ENCODE measurements around the gene FMNL2.

FMNL2 gene

DNA sequence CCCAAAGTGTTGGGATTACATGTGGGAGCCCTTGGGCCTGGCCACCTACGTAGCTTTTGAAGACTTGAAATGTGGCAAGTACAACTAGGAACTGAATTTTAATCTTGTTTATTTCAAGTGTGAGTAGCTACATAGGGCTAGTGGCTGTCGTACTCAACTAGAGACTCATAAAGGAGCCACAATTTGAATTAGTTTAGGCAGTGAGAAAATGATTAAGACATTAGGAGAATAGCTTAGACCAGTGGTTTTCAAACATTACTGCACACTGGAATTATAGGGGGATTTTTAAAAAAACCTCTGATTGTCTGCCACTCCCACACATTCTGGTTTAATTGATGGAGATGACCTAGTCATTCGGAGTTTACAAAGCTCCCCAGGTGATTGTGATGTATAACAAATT, 127.1 kb downstream of the FMNL2 start:
- Histone ChIP-seq H3K27ac (ENCODE audit: low read length) (no peak overlapping the region), H3K9me2 (replicated peaks; ENCODE audit: insufficient read depth, low read length) (no peaks in the 10 kb centered on the region), H3K9ac (ENCODE audit: low read length) (no peak overlapping the region), H3K36me3 (replicated peaks; ENCODE audit: insufficient read depth, low read length) (no peaks in the 10 kb centered on the region), H2AFZ (ENCODE audit: low read length) (no peak overlapping the region), H3K4me1 (ENCODE audit: low read length) (peaks cover 10% of the 10 kb centered on the region; the same call in 1 of the 2 replicates), H3F3A (ENCODE audit: insufficient read depth, low read length) (no peaks in the 10 kb centered on the region), H4K20me1 (ENCODE audit: insufficient read depth, low read length) (no peaks in the 10 kb centered on the region), H3K79me2 (ENCODE audit: low read length) (no peaks in the 10 kb centered on the region), H3K4me3 (ENCODE audit: low read length) (no peak overlapping the region), H3K9me3 (replicated peaks; ENCODE audit: insufficient read depth, low read length) (no peaks in the 10 kb centered on the region), H3K4me2 (ENCODE audit: low read depth, low read length) (no peak overlapping the region), H3K27me3 (replicated peaks; ENCODE audit: insufficient read depth, low read length) (no peaks in the 10 kb centered on the region)
- no peak for DNase-seq
- TF ChIP-seq, protein P1, sequence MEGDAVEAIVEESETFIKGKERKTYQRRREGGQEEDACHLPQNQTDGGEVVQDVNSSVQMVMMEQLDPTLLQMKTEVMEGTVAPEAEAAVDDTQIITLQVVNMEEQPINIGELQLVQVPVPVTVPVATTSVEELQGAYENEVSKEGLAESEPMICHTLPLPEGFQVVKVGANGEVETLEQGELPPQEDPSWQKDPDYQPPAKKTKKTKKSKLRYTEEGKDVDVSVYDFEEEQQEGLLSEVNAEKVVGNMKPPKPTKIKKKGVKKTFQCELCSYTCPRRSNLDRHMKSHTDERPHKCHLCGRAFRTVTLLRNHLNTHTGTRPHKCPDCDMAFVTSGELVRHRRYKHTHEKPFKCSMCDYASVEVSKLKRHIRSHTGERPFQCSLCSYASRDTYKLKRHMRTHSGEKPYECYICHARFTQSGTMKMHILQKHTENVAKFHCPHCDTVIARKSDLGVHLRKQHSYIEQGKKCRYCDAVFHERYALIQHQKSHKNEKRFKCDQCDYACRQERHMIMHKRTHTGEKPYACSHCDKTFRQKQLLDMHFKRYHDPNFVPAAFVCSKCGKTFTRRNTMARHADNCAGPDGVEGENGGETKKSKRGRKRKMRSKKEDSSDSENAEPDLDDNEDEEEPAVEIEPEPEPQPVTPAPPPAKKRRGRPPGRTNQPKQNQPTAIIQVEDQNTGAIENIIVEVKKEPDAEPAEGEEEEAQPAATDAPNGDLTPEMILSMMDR (IDR thresholded peaks at IDR 0.05; ENCODE audit: low read length): no peak
- no peak for TF ChIP-seq EZH2phosphoT487 (IDR thresholded peaks at IDR 0.05; ENCODE audit: low read length)
- TF ChIP-seq EZH2 (optimal IDR thresholded peaks at IDR 0.05; ENCODE audit: low read depth, low read length): no peak

DNA sequence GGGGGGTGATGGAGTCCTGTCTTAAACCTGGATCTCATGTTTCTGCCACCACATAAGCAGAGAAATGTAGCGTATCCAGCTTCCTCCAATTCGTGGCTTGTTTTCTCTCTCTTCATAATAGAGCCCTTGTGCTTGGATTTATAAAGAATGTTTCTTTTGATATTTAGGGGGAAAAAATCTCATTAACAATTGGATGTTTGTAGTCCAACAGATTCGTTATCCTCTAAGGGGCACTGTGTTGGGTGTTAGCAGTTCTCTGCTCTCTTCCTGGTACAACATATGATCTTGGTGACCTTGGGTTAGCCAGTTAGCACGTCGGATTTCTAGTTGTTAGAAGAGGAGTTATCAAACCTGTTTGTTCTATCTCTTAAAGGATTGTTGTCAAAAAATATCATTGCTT, 127.8 kb downstream of the FMNL2 start:
- H3K27ac ChIP-seq (ENCODE audit: low read length): no peak overlapping the region
- no peaks in the 10 kb centered on the region for H3K9me2 ChIP-seq (replicated peaks; ENCODE audit: insufficient read depth, low read length)
- H3K4me1 ChIP-seq (ENCODE audit: low read length): peaks cover 16% of the 10 kb centered on the region
- no peak overlapping the region for H3K4me2 ChIP-seq (ENCODE audit: low read depth, low read length)
- H3F3A ChIP-seq (ENCODE audit: insufficient read depth, low read length): no peaks in the 10 kb centered on the region
- H3K79me2 ChIP-seq (ENCODE audit: low read length): no peaks in the 10 kb centered on the region
- DNase-seq: no peak
- TF ChIP-seq, protein P1 (IDR thresholded peaks at IDR 0.05; ENCODE audit: low read length): no peak
- no peak for TF ChIP-seq EZH2 (optimal IDR thresholded peaks at IDR 0.05; ENCODE audit: low read depth, low read length)
- TF ChIP-seq EZH2phosphoT487 (IDR thresholded peaks at IDR 0.05; ENCODE audit: low read length): no peak
- no peaks in the 10 kb centered on the region for H3K27me3 ChIP-seq (replicated peaks; ENCODE audit: insufficient read depth, low read length)
- H3K36me3 ChIP-seq (replicated peaks; ENCODE audit: insufficient read depth, low read length): no peaks in the 10 kb centered on the region
- H2AFZ ChIP-seq (ENCODE audit: low read length): no peak overlapping the region
- H4K20me1 ChIP-seq (ENCODE audit: insufficient read depth, low read length): no peaks in the 10 kb centered on the region
- H3K9me3 ChIP-seq (replicated peaks; ENCODE audit: insufficient read depth, low read length): no peaks in the 10 kb centered on the region
- H3K4me3 ChIP-seq (ENCODE audit: low read length): no peak overlapping the region
- no peak overlapping the region for H3K9ac ChIP-seq (ENCODE audit: low read length)

DNA sequence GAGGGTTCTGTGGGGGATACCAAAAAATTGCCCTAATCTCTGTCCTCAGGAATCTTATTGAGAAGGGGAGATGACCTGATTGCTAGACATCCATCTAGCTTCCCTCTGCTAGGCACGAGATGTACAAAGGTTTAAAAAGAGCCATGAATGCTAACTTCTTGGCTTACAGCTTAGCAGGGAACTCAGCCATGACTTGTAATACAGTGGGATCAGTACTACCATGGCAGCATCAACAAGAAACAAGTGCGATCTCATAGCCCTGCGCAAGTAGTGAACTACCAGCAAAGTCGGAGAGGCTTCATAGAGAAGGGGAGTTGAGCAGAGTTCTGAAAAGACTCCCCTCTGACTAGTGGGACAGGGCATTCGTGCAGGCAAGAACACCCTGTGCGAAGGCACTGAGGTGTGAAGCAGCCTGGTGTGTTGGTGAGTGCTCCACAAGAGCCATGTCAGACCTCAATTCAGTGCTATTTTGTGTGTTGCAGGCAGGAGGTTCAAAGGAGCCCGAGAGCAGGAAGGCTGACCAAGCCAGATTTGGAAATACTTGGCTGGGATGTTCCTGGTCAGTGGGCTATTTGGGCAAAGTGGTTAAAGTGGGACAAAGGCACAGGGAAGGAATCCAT, 130.0 kb downstream of the FMNL2 start:
- H3K27ac ChIP-seq (ENCODE audit: low read length): no peak overlapping the region
- H3K36me3 ChIP-seq (replicated peaks; ENCODE audit: insufficient read depth, low read length): no peaks in the 10 kb centered on the region
- H3K4me2 ChIP-seq (ENCODE audit: low read depth, low read length): no peak overlapping the region
- H3K27me3 ChIP-seq (replicated peaks; ENCODE audit: insufficient read depth, low read length): no peaks in the 10 kb centered on the region
- H3K4me1 ChIP-seq (ENCODE audit: low read length): peaks cover 35% of the 10 kb centered on the region
- H2AFZ ChIP-seq (ENCODE audit: low read length): no peak overlapping the region
- H4K20me1 ChIP-seq (ENCODE audit: insufficient read depth, low read length): no peaks in the 10 kb centered on the region
- H3K9ac ChIP-seq (ENCODE audit: low read length): no peak overlapping the region
- no peak for DNase-seq
- H3K9me3 ChIP-seq (replicated peaks; ENCODE audit: insufficient read depth, low read length): no peaks in the 10 kb centered on the region
- no peak for TF ChIP-seq EZH2 (optimal IDR thresholded peaks at IDR 0.05; ENCODE audit: low read depth, low read length)
- TF ChIP-seq EZH2phosphoT487 (IDR thresholded peaks at IDR 0.05; ENCODE audit: low read length): no peak
- TF ChIP-seq, protein P1 (IDR thresholded peaks at IDR 0.05; ENCODE audit: low read length): no peak
- H3F3A ChIP-seq (ENCODE audit: insufficient read depth, low read length): no peaks in the 10 kb centered on the region
- no peaks in the 10 kb centered on the region for H3K9me2 ChIP-seq (replicated peaks; ENCODE audit: insufficient read depth, low read length)
- H3K4me3 ChIP-seq (ENCODE audit: low read length): no peak overlapping the region
- no peaks in the 10 kb centered on the region for H3K79me2 ChIP-seq (ENCODE audit: low read length)

All from MM.1S (cell line).